NB4 (cell line): Measurements from ENCODE around the gene PDE9A.

Source experiments
- POLR2A ChIP-seq: IDR thresholded peaks from 2 replicates; pipeline ENCODE4 v1.6.1; 2011; ENCODE audit warnings: mild to moderate bottlenecking; ENCODE audit not compliant: insufficient read length; ENCODE audit errors: extremely low read depth
- TF ChIP-seq, protein P1 (sequence below): IDR thresholded peaks from one replicate; pipeline ENCODE4 v1.5.1; 2012; ENCODE audit warnings: low read depth, low read length

DNA sequence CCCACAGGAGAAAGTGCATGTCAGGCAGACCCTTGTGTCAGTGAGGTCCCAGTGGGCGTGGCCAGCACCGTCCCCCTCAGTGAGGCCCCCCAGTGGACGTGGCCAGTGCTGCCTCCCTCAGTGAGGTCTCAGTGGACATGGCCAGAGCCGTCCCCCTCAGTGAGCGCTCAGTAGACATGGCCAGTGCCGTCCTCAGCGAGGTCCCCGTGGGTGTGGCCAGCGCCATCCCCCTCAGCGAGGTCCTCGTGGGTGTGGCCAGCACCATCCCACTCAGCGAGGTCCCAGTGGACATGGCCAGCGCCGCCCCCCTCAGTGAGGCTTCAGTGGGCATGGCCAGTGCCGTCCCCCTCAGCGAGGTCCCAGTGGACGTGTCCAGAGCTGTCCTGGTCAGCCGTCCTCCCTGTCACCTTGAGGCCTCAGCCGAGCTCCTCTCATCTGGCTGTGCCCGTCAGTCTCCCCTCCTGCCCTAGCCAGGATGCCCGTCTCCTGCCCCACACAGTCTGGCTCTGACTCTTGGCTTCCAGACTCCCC is 35.5 kb downstream of the PDE9A start:
- TF ChIP-seq, protein P1, sequence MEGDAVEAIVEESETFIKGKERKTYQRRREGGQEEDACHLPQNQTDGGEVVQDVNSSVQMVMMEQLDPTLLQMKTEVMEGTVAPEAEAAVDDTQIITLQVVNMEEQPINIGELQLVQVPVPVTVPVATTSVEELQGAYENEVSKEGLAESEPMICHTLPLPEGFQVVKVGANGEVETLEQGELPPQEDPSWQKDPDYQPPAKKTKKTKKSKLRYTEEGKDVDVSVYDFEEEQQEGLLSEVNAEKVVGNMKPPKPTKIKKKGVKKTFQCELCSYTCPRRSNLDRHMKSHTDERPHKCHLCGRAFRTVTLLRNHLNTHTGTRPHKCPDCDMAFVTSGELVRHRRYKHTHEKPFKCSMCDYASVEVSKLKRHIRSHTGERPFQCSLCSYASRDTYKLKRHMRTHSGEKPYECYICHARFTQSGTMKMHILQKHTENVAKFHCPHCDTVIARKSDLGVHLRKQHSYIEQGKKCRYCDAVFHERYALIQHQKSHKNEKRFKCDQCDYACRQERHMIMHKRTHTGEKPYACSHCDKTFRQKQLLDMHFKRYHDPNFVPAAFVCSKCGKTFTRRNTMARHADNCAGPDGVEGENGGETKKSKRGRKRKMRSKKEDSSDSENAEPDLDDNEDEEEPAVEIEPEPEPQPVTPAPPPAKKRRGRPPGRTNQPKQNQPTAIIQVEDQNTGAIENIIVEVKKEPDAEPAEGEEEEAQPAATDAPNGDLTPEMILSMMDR, result no peak
- no peak for TF ChIP-seq POLR2A
